22Rv1 (cell line): ENCODE results near the gene LINGO3.

Experiments
- ZFX ChIP-seq: fragments of 450-650 bp; IDR thresholded peaks from 2 replicates; pipeline ENCODE4 v1.6.1; 2017; ENCODE audit warnings: antibody characterized with exemption, borderline replicate concordance
- TF ChIP-seq, protein P1 (sequence below): fragments of 450-650 bp; IDR thresholded peaks from 2 replicates; pipeline ENCODE4 v1.5.1; 2017; ENCODE audit warnings: mild to moderate bottlenecking

DNA sequence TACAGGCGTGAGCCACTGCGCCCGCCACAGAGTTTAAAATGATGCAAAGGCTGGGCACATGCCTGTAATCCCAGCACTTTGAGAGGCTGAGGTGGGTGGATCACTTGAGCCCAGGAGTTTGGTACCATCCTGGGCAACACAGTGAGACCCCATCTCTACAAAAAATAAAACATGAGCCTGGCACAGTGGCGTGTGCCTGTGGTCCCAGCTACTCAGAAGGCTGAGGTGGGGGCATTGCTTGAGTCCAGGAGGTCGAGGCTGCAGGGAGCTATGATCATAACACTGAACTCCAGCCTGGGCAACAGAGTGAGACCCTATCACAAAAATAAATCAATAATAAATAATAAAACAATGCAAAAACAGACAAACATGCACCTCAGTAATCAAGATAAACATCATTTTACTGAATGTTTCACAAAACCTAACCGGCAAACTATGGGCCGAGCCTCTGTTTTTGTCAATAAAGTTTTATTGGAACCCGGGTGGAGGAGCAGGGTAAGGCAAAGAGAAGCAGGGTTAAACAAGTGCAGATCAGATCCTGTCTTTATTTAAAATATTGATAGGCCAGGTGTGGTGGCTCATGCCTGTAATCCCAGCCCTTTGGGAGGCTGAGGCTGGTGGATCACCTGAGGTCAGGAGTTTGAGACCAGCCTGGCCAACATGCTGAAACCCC lies 24.0 kb downstream of the LINGO3 start:
- TF ChIP-seq, protein P1, sequence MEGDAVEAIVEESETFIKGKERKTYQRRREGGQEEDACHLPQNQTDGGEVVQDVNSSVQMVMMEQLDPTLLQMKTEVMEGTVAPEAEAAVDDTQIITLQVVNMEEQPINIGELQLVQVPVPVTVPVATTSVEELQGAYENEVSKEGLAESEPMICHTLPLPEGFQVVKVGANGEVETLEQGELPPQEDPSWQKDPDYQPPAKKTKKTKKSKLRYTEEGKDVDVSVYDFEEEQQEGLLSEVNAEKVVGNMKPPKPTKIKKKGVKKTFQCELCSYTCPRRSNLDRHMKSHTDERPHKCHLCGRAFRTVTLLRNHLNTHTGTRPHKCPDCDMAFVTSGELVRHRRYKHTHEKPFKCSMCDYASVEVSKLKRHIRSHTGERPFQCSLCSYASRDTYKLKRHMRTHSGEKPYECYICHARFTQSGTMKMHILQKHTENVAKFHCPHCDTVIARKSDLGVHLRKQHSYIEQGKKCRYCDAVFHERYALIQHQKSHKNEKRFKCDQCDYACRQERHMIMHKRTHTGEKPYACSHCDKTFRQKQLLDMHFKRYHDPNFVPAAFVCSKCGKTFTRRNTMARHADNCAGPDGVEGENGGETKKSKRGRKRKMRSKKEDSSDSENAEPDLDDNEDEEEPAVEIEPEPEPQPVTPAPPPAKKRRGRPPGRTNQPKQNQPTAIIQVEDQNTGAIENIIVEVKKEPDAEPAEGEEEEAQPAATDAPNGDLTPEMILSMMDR, result no peak
- TF ChIP-seq ZFX, result no peak
